ENCODE measurements around the gene COMTD1.

DNA sequence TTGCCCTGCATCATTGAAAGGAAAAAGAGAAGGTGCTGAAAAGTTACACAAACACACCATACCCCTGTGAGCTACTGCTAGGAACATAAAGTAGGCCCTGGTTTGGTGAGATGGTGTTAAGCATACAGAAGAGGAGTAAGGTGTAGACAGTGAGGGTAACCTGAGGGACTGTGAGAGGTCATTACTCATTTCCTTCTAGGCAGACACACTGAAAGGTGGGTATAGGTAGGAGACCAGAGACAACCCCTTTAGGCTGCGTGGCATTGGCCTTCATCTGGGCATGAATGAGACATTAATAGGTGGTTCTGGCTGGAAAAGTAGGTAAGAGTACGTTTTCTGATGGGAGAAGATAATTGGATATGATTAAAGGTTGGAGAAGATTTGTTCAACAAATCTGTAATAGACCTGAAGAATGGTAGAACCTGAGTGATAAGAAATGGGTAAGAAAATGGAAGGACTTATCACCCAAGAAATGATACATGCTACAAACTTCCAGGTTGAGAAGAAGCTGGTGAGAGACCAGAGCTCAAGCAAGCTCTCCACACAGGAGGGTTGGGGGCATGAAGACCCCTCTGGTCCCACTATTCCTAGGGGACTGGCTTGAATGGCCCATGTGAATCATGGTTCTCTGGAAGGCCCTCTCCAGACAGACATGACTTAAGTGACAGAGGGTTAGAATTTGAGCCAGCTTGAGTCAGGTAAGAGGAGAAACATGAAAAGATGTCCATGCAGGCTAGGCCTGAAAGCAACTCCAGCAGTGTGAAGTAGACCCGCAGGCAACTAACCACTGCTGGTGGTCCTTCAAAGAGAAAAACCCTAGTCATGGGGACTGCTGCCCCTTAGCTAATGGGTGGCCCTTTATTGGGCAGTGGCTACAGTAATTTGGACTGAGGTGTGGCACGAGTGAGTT lies 3.8 kb downstream of the COMTD1 start:
- TF ChIP-seq, protein P1, sequence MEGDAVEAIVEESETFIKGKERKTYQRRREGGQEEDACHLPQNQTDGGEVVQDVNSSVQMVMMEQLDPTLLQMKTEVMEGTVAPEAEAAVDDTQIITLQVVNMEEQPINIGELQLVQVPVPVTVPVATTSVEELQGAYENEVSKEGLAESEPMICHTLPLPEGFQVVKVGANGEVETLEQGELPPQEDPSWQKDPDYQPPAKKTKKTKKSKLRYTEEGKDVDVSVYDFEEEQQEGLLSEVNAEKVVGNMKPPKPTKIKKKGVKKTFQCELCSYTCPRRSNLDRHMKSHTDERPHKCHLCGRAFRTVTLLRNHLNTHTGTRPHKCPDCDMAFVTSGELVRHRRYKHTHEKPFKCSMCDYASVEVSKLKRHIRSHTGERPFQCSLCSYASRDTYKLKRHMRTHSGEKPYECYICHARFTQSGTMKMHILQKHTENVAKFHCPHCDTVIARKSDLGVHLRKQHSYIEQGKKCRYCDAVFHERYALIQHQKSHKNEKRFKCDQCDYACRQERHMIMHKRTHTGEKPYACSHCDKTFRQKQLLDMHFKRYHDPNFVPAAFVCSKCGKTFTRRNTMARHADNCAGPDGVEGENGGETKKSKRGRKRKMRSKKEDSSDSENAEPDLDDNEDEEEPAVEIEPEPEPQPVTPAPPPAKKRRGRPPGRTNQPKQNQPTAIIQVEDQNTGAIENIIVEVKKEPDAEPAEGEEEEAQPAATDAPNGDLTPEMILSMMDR (conservative IDR thresholded peaks at IDR 0.05; ENCODE audit: low read length), result no peak
- no peak for TF ChIP-seq EZH2phosphoT487 (IDR thresholded peaks at IDR 0.05; ENCODE audit: borderline replicate concordance, low read depth, low read length)
